WTC11 (cell line): ENCODE data around the gene SEL1L3.

Source experiments
- ATF2 ChIP-seq: sonication (generic); formaldehyde crosslinking; IDR thresholded peaks from 2 replicates; pipeline ENCODE4 v1.8.1; 2022; ENCODE audit warnings: low read depth, missing genetic modification reagents, borderline replicate concordance
- TF ChIP-seq, protein P1 (sequence below): fragments of 200-600 bp; IDR thresholded peaks from 2 replicates; pipeline ENCODE4 v1.8.0; 2022; ENCODE audit warnings: antibody characterized with exemption

DNA sequence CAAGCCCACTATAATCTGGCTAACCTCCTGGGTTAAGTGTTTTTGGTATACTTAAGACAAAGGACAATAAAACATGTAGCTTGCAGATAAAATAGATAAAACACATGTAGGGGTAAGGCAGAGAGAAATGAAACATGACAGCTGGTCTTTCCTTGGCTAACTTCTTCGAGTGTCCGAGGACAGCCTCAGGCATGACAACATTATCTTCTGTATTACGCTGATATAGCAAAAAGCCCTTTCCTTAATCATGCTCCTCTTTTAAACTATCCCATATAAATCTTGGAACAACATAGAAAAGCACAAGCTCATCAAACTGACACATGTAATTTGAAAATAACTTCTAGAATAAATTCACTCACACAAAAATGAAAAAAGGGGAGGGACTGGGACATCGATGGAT is 91.1 kb downstream of the SEL1L3 start:
- TF ChIP-seq, protein P1, sequence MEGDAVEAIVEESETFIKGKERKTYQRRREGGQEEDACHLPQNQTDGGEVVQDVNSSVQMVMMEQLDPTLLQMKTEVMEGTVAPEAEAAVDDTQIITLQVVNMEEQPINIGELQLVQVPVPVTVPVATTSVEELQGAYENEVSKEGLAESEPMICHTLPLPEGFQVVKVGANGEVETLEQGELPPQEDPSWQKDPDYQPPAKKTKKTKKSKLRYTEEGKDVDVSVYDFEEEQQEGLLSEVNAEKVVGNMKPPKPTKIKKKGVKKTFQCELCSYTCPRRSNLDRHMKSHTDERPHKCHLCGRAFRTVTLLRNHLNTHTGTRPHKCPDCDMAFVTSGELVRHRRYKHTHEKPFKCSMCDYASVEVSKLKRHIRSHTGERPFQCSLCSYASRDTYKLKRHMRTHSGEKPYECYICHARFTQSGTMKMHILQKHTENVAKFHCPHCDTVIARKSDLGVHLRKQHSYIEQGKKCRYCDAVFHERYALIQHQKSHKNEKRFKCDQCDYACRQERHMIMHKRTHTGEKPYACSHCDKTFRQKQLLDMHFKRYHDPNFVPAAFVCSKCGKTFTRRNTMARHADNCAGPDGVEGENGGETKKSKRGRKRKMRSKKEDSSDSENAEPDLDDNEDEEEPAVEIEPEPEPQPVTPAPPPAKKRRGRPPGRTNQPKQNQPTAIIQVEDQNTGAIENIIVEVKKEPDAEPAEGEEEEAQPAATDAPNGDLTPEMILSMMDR: no peak
- no peak for TF ChIP-seq ATF2 (CRISPR knock-in tag)
